Loucy (cell line): ENCODE data around the gene AKNA.
"Not testable (repeated sequence)": the region's sequence is repeated elsewhere in the genome, so short reads cannot be mapped to it uniquely, and the experiment has no call there.

Experiments used
- H2AFZ ChIP-seq: fragments of 200-600 bp; sonication (generic); 2 replicates; pipeline ENCODE4 v1.6.0; 2016; ENCODE audit warnings: antibody characterized with exemption, mild to moderate bottlenecking, low read length, moderate library complexity
- H3F3A ChIP-seq: fragments of 200-600 bp; 2 replicates; pipeline ENCODE4 v1.6.0; 2016; ENCODE audit warnings: antibody characterized with exemption, low read depth, mild to moderate bottlenecking
- H3K27me3 ChIP-seq: fragments of 200-600 bp; sonication (generic); 2 replicates; pipeline ENCODE4 v1.6.1; 2014; ENCODE audit warnings: low read length, mild to moderate bottlenecking; ENCODE audit not compliant: insufficient read depth, poor library complexity, severe bottlenecking
- H3K36me3 ChIP-seq: fragments of 200-600 bp; sonication (generic); 2 replicates; pipeline ENCODE4 v1.6.1; 2016; ENCODE audit warnings: low read length; ENCODE audit not compliant: insufficient read depth
- H3K4me1 ChIP-seq: fragments of 200-600 bp; sonication (generic); 2 replicates; pipeline ENCODE4 v1.5.1; 2014; ENCODE audit warnings: low read length, mild to moderate bottlenecking; ENCODE audit not compliant: insufficient read depth, poor library complexity, severe bottlenecking
- H3K4me2 ChIP-seq: fragments of 200-600 bp; sonication (generic); 2 replicates; pipeline ENCODE4 v1.6.0; 2014; ENCODE audit warnings: antibody characterized with exemption, low read length, low read depth, mild to moderate bottlenecking; ENCODE audit not compliant: poor library complexity, severe bottlenecking
- H3K4me3 ChIP-seq: fragments of 200-600 bp; sonication (generic); 2 replicates; pipeline ENCODE4 v1.5.1; 2014; ENCODE audit warnings: low read length, mild to moderate bottlenecking, mixed read lengths; ENCODE audit not compliant: poor library complexity, severe bottlenecking
- H3K79me2 ChIP-seq: fragments of 200-600 bp; sonication (generic); 2 replicates; pipeline ENCODE4 v1.6.1; 2014; ENCODE audit warnings: low read length; ENCODE audit not compliant: insufficient read depth
- H3K9ac ChIP-seq: fragments of 200-600 bp; sonication (generic); 2 replicates; pipeline ENCODE4 v1.6.0; 2014; ENCODE audit warnings: mild to moderate bottlenecking, low read depth, low read length, moderate library complexity; ENCODE audit not compliant: poor library complexity, severe bottlenecking
- H3K9me2 ChIP-seq: fragments of 200-600 bp; sonication (generic); replicated peaks from 2 replicates; pipeline ENCODE4 v1.6.1; 2016; ENCODE audit warnings: low read depth, low read length, mixed read lengths
- H3K9me3 ChIP-seq: fragments of 200-600 bp; sonication (generic); 2 replicates; pipeline ENCODE4 v1.6.1; 2014; ENCODE audit warnings: mild to moderate bottlenecking, antibody characterized with exemption, low read length, low read depth; ENCODE audit not compliant: insufficient read depth
- H4K20me1 ChIP-seq: fragments of 200-600 bp; sonication (generic); 2 replicates; pipeline ENCODE4 v1.6.0; 2014; ENCODE audit warnings: antibody characterized with exemption, low read length, mild to moderate bottlenecking; ENCODE audit not compliant: insufficient read depth, poor library complexity, severe bottlenecking
- CTCF ChIP-seq: fragments of 200-600 bp; sonication (generic); conservative IDR thresholded peaks from 2 replicates; pipeline ENCODE4 v1.5.1; 2014; ENCODE audit warnings: mild to moderate bottlenecking, antibody characterized with exemption, low read length
- EZH2phosphoT487 ChIP-seq: fragments of 200-600 bp; IDR thresholded peaks from 2 replicates; pipeline ENCODE4 v1.6.1; 2018; ENCODE audit warnings: antibody characterized with exemption, mild to moderate bottlenecking, moderate library complexity, borderline replicate concordance

The AKNA gene

GRCh38 chr9:114330636-114331035 is 57.1 kb downstream of the AKNA start:
- Histone ChIP-seq H3K9me2 (no peaks in the 10 kb centered on the region), H4K20me1 (no peaks in the 10 kb centered on the region), H3K9me3 (no peaks in the 10 kb centered on the region), H3K79me2 (no peaks in the 10 kb centered on the region), H3K4me1 (no peaks in the 10 kb centered on the region), H2AFZ (no peak overlapping the region), H3K9ac (no peak overlapping the region), H3K36me3 (peaks cover 10% of the 10 kb centered on the region; the same call in 1 of the 2 replicates), H3K27me3 (no peaks in the 10 kb centered on the region), H3F3A (no peaks in the 10 kb centered on the region), H3K4me2 (no peak overlapping the region), H3K4me3 (no peak overlapping the region)
- TF ChIP-seq EZH2phosphoT487 (no peak), CTCF (no peak)

DNA sequence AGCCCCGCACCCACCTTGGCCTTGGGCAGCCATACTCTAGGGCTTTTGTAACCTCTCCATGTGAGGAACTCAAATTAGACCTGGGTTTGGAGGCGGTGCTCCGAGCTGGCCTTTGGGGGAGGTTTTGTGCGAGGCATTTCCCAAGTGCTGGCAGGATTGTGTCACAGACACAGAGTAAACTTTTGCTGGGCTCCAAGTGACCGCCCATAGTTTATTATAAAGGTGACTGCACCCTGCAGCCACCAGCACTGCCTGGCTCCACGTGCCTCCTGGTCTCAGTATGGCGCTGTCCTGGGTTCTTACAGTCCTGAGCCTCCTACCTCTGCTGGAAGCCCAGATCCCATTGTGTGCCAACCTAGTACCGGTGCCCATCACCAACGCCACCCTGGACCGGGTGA is 58.2 kb downstream of the AKNA start, which contains the start of gene ORM2:
ORM2 (plus strand) TSS at position 245 of the 398 bp plus-strand sequence; CDS start at position 281, 36 bp downstream.
- not testable (repeated sequence) for H3K9me2 ChIP-seq, H3K4me2 ChIP-seq, H3K9ac ChIP-seq, H3F3A ChIP-seq, H4K20me1 ChIP-seq, H3K4me1 ChIP-seq, H3K27me3 ChIP-seq, H3K36me3 ChIP-seq, H2AFZ ChIP-seq, H3K4me3 ChIP-seq, H3K9me3 ChIP-seq, H3K79me2 ChIP-seq

DNA sequence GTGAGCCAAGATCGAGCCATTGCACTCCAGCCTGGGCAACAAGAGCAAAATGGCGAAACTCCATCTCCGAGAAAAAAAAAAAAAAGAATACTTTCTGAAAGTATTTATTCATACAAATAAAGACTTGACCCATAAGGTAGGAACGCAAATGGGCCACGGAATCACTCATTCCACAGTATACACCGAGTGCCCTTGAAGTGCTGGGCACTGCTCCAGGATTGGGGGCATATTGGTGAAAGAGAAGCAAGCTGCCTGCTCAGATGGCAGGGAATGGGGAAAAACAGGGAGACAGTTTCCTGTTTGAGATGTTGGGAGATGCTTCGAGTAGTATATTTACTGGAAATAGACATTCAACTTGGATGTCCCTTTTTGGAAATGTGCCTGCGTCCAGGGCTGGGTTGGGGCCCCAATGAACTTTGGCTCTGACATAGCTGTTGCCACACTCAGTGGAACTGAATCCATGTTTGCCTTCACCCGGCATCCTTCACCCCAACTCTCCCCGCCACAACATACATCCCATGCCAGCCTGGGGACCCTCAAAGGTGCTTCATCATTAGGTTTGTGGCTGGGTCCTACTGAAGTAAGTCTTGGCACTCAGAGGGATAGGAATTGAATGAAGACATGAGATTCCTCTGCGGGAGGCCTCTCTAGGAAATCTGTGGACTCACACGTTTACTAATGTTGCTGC is 58.7 kb downstream of the AKNA start:
- not testable (repeated sequence) for H3K9me2 ChIP-seq, H3K27me3 ChIP-seq, H3K9me3 ChIP-seq, H3K79me2 ChIP-seq, H3K9ac ChIP-seq, H3K4me3 ChIP-seq, H3F3A ChIP-seq, H4K20me1 ChIP-seq, H3K36me3 ChIP-seq, H3K4me2 ChIP-seq, H3K4me1 ChIP-seq, H2AFZ ChIP-seq

- not testable (repeated sequence) for H3K4me2 ChIP-seq, H3K9me3 ChIP-seq, H3K27me3 ChIP-seq, H3F3A ChIP-seq, H2AFZ ChIP-seq, H3K9ac ChIP-seq, H3K4me1 ChIP-seq, H3K4me3 ChIP-seq, H4K20me1 ChIP-seq, H3K9me2 ChIP-seq, H3K79me2 ChIP-seq, H3K36me3 ChIP-seq
Measured at GRCh38 chr9:114328357-114328820, 59.4 kb downstream of the AKNA start.
